Epithelial cell of proximal tubule (primary cell): Measurements from ENCODE around the gene HOXD9. TPM values are rescaled to one million over a fixed set of nuclear protein-coding genes. Genes with fewer than 3 reads are reported as not detected.

Source experiments
- DNase-seq: peaks from one replicate; pipeline ENCODE4 v3.0.0-alpha.2; 2011; ENCODE audit warnings: low read depth
- H3K4me3 ChIP-seq: 2 replicates; pipeline ENCODE4 v1.5.1; 2011; ENCODE audit warnings: low read depth, mild to moderate bottlenecking, low read length
- CTCF ChIP-seq: conservative IDR thresholded peaks from 2 replicates; pipeline ENCODE4 v1.5.1; 2012; ENCODE audit warnings: low read depth, mild to moderate bottlenecking, low read length
- total RNA-seq: library from RNA; depleted of rRNA; stranded (reverse); fragments of >200 nt; gene quantifications from 2 replicates; pipeline ENCODE4 v1.2.3, GENCODE V29; 2015

HOXD9 gene
- total RNA-seq, 1 donor from 2014 or later: 11.5 TPM

- DNase-seq: no peak
- TF ChIP-seq CTCF: no peak
- H3K4me3 ChIP-seq: peak overlapping the region; percentile 94
These were observed 16.6 kb downstream of the HOXD9 start for GRCh38 chr2:176138923-176139660.

GRCh38 chr2:176139661-176140512, 17.4 kb downstream of the HOXD9 start:
- no peak for TF ChIP-seq CTCF
- peak overlapping the region; percentile 94 for H3K4me3 ChIP-seq
- no peak for DNase-seq

GRCh38 chr2:176140513-176141317, 18.2 kb downstream of the HOXD9 start:
- peak overlapping the region; percentile 94 for H3K4me3 ChIP-seq
- no peak for DNase-seq
- peak; percentile 70 for TF ChIP-seq CTCF

GRCh38 chr2:176142281-176142680, 19.8 kb downstream of the HOXD9 start:
- no peak for TF ChIP-seq CTCF
- H3K4me3 ChIP-seq: no peak overlapping the region
- DNase-seq: no peak

GRCh38 chr2:176145085-176145969, 22.8 kb downstream of the HOXD9 start:
- DNase-seq: no peak
- TF ChIP-seq CTCF: no peak

GRCh38 chr2:176146101-176146500, 23.6 kb downstream of the HOXD9 start:
- no peak for DNase-seq
- no peak for TF ChIP-seq CTCF
- peak overlapping the region; percentile 70 for H3K4me3 ChIP-seq

More at GRCh38 chr2:176145085-176145969, 22.8 kb downstream of the HOXD9 start:
- H3K4me3 ChIP-seq: peak overlapping the region; percentile 7
